ENCODE measurements around the gene PI4K2B.
"Not testable (repeated sequence)": the region's sequence is repeated elsewhere in the genome, so short reads cannot be mapped to it uniquely, and the experiment has no call there.

PI4K2B gene

DNA sequence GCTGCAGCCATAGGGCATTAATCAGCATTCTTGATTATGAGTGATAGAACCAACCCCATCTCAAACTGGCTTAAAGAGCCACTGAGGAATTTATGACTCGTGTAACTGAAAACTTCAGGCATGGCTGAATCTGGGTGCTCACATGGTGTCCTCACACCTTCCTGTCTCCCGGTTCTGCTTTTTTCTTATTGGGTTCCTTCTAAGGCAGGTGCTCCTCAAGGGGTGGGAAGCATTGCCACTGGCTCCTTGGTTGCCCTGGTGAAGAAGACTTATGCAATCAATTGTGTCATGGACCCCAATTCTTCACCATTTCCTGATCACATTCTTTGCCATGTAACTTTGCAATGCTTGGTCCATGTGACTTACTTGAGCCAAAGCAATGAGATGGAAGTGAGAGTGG lies 74.5 kb downstream of the PI4K2B start:
- DNase-seq, result no peak

DNA sequence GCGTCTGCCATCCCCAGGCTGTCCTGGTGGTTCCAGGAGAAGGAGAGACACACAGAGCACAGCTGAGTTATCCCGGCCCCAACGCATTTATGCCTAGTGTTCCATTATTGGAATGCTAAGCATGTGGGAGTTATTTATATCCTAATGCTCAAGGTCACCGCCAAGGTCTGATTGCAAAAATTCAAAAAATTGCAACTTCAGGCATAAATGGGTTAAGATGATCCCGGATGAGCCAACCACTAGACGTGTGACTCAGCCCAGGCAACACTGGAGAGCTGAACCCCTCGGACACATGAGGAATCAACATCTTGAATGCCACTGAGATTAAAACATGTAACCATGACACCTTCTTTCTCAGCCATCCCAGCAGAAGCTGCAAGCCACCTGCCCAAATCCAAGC lies 74.9 kb downstream of the PI4K2B start:
- DNase-seq, result no peak

DNA sequence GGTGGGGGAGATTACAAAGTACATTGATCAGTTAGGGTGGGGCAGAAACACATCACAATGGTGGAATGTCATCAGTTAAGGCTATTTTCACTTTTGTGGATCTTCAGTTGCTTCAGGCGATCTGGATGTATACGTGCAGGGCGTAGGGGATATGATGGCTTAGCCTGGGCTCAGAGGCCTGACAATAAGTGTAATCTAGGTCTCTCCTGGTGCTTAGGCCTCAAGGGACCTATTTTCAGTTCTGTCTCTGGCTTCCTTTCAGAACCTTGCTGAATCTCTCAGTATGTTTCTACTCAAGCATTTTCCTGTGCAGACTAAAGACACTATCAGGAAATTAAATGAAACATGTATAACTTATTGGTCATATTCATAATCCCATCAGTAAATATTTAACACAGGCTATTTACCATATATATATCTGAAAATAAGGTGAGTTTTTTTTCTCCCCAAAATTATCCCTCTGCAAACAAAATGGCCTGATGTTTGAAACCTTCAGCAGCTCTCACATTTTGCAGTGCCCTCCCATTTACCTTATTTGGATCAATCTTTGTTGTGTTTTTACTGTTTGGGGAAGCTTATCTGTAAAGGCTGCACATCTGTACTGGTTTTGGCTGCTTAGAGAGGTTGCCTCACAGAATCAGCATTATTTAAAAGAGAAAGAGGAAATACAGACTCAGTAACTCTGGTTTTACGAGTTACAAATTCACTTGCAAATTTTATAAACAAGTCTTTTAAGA lies 76.4 kb downstream of the PI4K2B start:
- DNase-seq, result no peak

DNA sequence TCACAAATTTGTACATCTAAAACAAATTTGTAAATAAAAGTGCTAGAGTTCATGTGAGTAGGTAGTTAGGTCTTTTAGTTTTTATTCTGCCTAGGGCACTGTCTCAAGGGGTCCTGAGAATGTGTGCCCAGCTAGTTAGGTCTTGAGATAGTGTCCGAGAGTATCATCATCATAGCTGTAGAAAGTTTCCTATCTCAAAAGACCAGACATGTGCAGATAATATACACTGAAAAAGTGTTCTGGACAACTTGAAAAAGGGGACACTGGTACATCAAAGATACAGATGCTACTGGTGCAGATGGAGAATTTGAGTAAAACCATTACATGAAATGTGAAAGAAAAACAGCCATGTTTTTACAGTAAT lies 77.0 kb downstream of the PI4K2B start:
- no peak for DNase-seq

- peak; percentile 32 for DNase-seq
These were observed 78.8 kb downstream of the PI4K2B start, which contains the start of gene ZCCHC4 for GRCh38 chr4:25312496-25313200. Gene ZCCHC4 (plus strand): TSS chr4:25312774. CDS start chr4:25312810, 36 bp downstream.

- no peak for DNase-seq
These were observed 79.5 kb downstream of the PI4K2B start for GRCh38 chr4:25313201-25313895.

GRCh38 chr4:25320336-25320735 lies 86.5 kb downstream of the PI4K2B start:
- DNase-seq, result no peak

- DNase-seq, result no peak
These were observed 86.9 kb downstream of the PI4K2B start for GRCh38 chr4:25320773-25321172.

GRCh38 chr4:25321703-25322102 lies 87.9 kb downstream of the PI4K2B start:
- DNase-seq, result no peak

- not testable (repeated sequence) for DNase-seq
These were observed 94.6 kb downstream of the PI4K2B start for GRCh38 chr4:25328463-25328862.
